ENCODE data around the gene YKT6. TPM values are rescaled to one million over a fixed set of nuclear protein-coding genes. Genes with fewer than 3 reads are reported as not detected.

The YKT6 gene
- total and polyA plus RNA-seq, 2 of the 8 experiments (the other 6 are each of a cell fraction or from before 2014, with no cell fraction given) = 75.3 to 103 TPM

- TF ChIP-seq CHD7 (IDR thresholded peaks at IDR 0.05; ENCODE audit: insufficient replicate concordance, low read length) (no peak), POLR2A (IDR thresholded peaks at IDR 0.05; ENCODE audit: control extremely low read depth in 1 of 2, low read depth in 2 of 2, low read length in 2 of 2) (no peak), KDM5A (IDR thresholded peaks at IDR 0.05; ENCODE audit: low read length) (no peak), TBP (IDR thresholded peaks at IDR 0.05; ENCODE audit: low read depth, low read length) (no peak), ASH2L (IDR thresholded peaks at IDR 0.05; ENCODE audit: low read length) (no peak), USF2 (IDR thresholded peaks at IDR 0.05; ENCODE audit: low read length) (no peak), EP300 (IDR thresholded peaks at IDR 0.05; ENCODE audit: borderline replicate concordance in 1 of 2, low read depth in 2 of 2, low read length in 2 of 2) (no peak), TEAD4 (IDR thresholded peaks at IDR 0.05; ENCODE audit: low read depth, low read length) (no peak), SIRT6 (IDR thresholded peaks at IDR 0.05; ENCODE audit: low read length) (no peak), SAP30 (IDR thresholded peaks at IDR 0.05; ENCODE audit: insufficient read depth, insufficient replicate concordance, low read length) (no peak), BCL11A (IDR thresholded peaks at IDR 0.05; ENCODE audit: low read depth in 2 of 2, low read length in 2 of 2) (no peak), CBX8 (IDR thresholded peaks at IDR 0.05; ENCODE audit: borderline replicate concordance, low read depth, low read length) (no peak)
Measured at GRCh38 chr7:44180631-44181030, 20.1 kb upstream of the YKT6 start (continued).

Measured in H1 (cell line).